Left cardiac atrium (tissue), 4 donors: ENCODE data around the gene RPL32. TPM values are rescaled to one million over a fixed set of nuclear protein-coding genes. Genes with fewer than 3 reads are reported as not detected.
"Not testable (repeated sequence)": the region's sequence is repeated elsewhere in the genome, so short reads cannot be mapped to it uniquely, and the experiment has no call there.

Experiments
- ATAC-seq, 2 donors: fragments of 200-7000 bp; cut with Tn5 transposase; one replicate each; pipeline ENCODE4 v1.9.1; 2020; ENCODE audit warnings: mild to moderate bottlenecking in 2 of 2, moderate library complexity in 2 of 2
- DNase-seq: peaks from one replicate; pipeline ENCODE4 v3.0.0-alpha.2; 2020
- intact Hi-C, 2 donors: fragments of 100-400 bp; cut with DNase I; formaldehyde crosslinking; loops; one replicate each; pipeline versions ENCODE4 v1.14.1 to v1.15.1; 2022 to 2023
- total RNA-seq, 2 donors: library from RNA; stranded (reverse); fragmentation: NEBNext Ultra II Directional; extraction: Animal tissue kit (Norgen Biotek cat#: 25700); gene quantifications; one replicate each; pipeline ENCODE4 v1.2.1, GENCODE V29; 2021
- donor health status: DM: no; HTN: yes; CAD: no.
- donor health status: DM: no; HTN: yes; CAD: no; lungs with severe emphysema.
- donor health status: DM: yes; HTN: yes; CAD: no.
- donor health status: Dilated cardiomyopathy.

RPL32 gene
- total RNA-seq, 2 donors from 2014 or later = 1,021 to 1,102 TPM

DNA sequence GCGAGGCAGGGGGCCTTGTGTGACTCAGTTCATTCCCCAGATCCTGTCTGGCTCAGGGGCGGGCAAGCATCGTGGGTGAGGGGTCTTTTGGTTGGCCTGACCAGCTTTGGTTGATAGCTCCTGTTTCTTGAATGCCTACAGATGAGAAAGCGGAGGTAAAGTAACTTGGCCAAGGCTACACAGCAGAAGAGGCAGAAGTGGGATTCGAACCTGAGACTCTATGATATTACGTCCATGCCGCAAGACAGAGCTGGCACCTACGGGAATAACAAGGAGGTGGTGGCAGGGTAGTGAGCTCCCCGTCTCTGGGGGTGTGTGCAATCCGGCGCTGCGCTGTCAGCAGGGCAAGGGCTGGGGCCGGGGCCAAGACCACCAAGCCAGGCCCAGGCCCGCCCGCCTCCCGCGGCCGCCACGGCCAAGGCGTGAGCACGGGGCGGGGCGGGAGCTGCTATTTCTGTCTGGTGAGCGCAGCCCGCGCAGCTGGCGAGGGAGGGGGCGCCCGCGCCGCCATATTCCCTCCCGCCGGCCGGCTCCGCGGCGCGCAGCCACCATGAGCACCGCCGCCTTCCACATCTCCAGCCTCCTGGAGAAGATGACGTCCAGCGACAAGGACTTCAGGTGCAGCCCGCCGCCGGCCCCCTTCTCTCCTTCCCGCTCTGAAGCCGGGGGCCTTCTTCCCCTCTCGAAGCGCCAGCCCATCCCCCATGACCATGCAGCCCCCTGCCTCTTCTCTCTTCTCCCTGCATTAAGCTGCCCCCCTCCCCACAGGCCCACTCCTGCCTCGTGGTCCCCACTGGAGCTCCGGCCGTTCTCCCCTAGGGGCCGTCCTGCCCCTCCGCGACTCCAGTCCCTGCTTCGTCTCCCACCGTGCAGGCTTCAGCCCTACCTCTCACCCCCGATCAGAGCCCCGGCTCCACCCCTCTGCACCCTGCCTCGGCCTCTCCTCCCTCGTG is 44.9 kb downstream of the RPL32 start, which contains the start of gene CAND2:
Gene CAND2, plus strand, starts transcription at position 510 of the 953 bp plus-strand sequence. Its CDS starts 41 bp downstream, at position 551.
- intact Hi-C loops = no loop called here
- ATAC-seq = peak; percentile 93 to 94

DNA sequence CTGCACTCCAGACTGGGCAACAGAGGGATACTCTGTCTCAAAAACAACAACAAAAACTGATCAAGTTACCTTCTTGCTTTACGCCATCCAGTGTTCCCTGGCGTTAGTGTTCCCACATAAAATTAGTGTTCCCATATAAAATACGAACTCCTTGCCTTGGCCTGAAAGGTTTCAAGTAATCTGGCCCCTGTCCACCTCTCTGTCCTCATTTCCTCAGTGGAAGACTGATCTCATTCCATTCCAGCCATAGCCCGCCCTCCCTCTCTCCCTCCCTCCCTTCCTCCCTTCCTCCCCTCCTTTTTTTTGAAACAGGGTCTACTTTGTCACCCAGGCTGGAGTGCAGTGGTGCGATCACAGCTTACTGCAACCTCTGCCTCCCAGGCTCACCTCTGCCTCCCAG is 47.7 kb downstream of the RPL32 start:
- ATAC-seq = no peak
- no peak for DNase-seq
- intact Hi-C loops = no loop called here

More for the DNA sequence above, 44.9 kb downstream of the RPL32 start, which contains the start of gene CAND2:
- DNase-seq = peak; percentile 83

DNA sequence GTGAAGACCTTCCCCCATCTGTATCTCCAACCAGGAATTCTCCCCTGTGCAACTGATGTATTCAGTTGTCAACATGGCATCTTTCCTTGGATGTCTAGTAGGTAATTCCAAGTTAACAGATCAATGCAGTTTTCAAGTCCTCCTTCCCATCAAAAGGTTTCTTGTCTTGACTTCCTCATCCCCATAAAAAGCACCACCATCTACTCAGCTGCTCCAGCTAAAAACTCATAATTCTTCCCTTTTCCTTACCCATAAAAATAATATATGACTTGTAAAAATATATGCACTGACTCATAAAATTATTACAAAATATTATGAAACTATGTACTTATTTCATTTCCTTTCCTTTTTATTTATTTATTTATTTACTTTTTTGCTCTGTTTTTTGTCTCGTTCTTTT is 49.9 kb downstream of the RPL32 start:
- intact Hi-C loops = no loop called here
- ATAC-seq = no peak
- DNase-seq = no peak

DNA sequence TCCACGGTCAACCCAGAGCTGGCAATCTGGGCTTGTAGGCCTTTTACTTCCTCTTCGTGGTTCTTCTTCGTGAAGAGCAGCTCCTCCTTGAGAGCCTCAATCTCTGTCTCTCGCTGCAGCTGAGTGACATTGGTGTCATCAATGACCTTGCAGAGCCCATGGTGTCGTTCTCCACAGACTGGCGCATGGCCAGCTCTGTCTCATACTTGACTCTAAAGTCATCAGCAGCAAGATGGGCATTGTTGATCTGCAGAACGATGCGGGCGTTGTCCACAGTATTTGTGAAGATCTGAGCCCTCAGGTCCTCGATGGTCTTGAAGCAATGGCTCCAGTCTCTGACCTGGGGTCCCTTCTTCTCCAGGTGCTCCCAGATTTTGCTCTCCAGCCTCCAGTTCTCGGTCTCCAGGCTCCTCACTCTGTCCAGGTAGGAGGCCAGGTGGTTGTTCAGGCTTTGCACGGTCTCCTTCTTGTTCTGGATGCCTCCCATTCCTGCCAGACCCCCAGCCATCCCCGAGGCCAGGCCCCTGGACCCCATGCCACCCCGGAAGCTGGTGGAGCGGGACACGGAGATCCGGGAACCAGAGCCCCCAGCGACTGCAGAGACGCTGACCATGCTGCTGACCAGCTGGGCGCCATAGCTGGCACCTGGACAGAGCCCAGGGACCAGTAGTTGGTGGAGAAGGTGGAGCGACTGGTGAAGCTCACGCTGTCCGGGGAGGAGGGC is 53.2 kb downstream of the RPL32 start:
- intact Hi-C loops = not testable (repeated sequence)

DNA sequence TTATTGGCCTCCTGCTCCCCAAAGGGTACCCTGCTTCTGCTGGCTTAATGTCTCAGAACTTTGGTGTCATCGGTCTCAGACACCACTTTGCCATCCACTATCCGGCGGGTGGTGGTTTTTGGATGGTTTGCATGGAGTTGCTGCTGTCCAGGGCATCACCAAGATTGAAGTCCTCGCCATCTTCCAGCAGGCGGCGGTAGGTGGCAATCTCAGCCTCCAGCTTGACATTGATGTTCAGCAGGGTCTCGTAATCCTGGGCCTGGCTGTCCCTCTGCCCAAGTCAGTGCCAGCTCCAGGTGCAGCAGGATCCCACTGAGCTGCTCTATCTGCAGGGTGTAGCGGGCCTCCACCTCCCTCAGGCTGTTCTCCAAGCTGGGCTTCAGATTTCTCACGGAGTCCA is 54.0 kb downstream of the RPL32 start:
- intact Hi-C loops = not testable (repeated sequence)
- ATAC-seq (peak; percentile 66 to 76), DNase-seq (peak; percentile 52)

More for the DNA sequence above, 53.2 kb downstream of the RPL32 start:
- not testable (repeated sequence) for DNase-seq, ATAC-seq

DNA sequence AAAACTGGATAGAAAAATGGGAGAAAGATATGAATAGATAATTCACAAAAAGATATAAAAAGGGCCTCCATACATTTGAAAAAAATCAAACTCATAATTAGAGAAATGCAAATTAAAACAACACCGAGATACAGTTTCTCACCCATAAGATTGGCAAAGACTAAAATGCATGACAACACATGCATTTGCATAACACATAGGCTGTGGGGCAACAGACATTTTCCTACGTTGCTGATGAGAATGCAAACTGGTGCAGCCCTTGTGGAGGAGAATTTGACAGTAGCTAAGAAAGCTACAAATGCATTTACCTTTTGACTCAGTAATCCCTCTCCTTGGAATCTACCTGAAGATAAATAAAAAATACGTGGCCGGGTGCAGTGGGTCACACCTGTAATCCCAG is 56.3 kb downstream of the RPL32 start:
- intact Hi-C loops = no loop called here

More for the DNA sequence above, 56.3 kb downstream of the RPL32 start:
- ATAC-seq = no peak
- no peak for DNase-seq

Other genes starting within 250 kb of the RPL32 start
- 100 to 1,000 TPM; 109 to 116 TPM for gene RAF1, start 177.4 kb downstream of the RPL32 start, total RNA-seq
- gene TMEM40, start 82.3 kb downstream of the RPL32 start, total RNA-seq = 1 to 10 TPM; 4.8 to 6.5 TPM
- gene CAND2, start 44.9 kb downstream of the RPL32 start, total RNA-seq = 10 to 100 TPM; 41.6 to 51.0 TPM
- 10 to 100 TPM; 58.8 to 73.7 TPM for gene IQSEC1, start 231.9 kb upstream of the RPL32 start, total RNA-seq